C4-2B (cell line): ENCODE data around the gene LHFPL2.

Experiments
- ZFX ChIP-seq: fragments of 450-650 bp; IDR thresholded peaks from 2 replicates; pipeline ENCODE4 v1.6.1; 2017
- TF ChIP-seq, protein P1 (sequence below): fragments of 450-650 bp; conservative IDR thresholded peaks from 2 replicates; pipeline ENCODE4 v1.5.1; 2017; ENCODE audit warnings: mild to moderate bottlenecking

- TF ChIP-seq, protein P1, sequence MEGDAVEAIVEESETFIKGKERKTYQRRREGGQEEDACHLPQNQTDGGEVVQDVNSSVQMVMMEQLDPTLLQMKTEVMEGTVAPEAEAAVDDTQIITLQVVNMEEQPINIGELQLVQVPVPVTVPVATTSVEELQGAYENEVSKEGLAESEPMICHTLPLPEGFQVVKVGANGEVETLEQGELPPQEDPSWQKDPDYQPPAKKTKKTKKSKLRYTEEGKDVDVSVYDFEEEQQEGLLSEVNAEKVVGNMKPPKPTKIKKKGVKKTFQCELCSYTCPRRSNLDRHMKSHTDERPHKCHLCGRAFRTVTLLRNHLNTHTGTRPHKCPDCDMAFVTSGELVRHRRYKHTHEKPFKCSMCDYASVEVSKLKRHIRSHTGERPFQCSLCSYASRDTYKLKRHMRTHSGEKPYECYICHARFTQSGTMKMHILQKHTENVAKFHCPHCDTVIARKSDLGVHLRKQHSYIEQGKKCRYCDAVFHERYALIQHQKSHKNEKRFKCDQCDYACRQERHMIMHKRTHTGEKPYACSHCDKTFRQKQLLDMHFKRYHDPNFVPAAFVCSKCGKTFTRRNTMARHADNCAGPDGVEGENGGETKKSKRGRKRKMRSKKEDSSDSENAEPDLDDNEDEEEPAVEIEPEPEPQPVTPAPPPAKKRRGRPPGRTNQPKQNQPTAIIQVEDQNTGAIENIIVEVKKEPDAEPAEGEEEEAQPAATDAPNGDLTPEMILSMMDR, result no peak
- no peak for TF ChIP-seq ZFX
Measured at GRCh38 chr5:78500871-78501270, 147.7 kb downstream of the LHFPL2 start.
